ENCODE measurements around the gene MYOM1.

DNA sequence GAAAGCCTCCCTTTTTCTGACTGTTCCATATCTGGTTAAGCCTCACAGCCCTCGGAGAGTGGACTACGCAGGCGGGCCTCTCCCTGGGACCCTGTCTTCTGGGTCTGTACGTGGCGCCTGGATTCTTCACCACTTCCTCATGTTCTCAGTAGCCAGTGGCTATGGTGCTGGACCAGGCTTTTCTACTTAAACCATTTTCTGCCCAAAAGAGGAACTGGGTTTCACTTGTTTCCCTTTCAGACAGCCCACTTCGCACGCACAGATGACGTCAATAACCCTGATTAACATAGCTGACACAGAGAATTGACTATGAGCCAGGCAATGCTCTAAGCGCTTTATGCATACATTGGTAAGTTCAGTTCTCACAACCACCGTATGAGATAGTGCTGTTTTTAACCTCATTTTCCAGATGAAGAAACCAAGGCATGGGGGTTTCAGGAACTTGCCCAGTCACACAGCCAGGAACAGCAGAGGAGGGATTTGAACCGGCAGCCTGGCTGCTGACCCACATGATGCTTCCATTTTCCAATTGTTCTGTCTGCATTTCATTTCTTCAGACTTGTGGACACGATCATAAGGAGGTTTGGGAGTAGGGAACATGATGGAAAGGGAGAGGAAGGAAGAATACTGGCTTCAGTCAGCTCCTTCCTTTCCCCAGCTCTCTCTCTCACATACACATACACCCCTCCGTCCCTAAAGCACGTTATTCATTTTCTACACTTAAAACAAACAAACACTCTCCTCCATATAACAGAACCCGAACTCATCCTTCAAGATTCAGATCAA lies 41.7 kb downstream of the MYOM1 start:
- TF ChIP-seq POLR2AphosphoS5 (IDR thresholded peaks at IDR 0.05; ENCODE audit: borderline replicate concordance, low read depth, low read length), result no peak
- no peak for TF ChIP-seq EZH2 (IDR thresholded peaks at IDR 0.05)
- no peak for TF ChIP-seq FOXP2 (optimal IDR thresholded peaks at IDR 0.05; ENCODE audit: control extremely low read depth, extremely low read length, insufficient read depth)

Data from SK-N-MC (cell line).